H9 (cell line): ENCODE measurements around the gene SYNGAP1. TPM values are rescaled to one million over a fixed set of nuclear protein-coding genes. Genes with fewer than 3 reads are reported as not detected.

Source experiments
- DNase-seq: peaks from one replicate; pipeline ENCODE4 v3.0.0-alpha.2; 2017
- H2AFZ ChIP-seq: one replicate; pipeline ENCODE4 v1.6.1; 2013; ENCODE audit warnings: mild to moderate bottlenecking, low read length, control low read depth, moderate library complexity
- H2AK5ac ChIP-seq: 2 replicates; pipeline ENCODE4 v1.6.1; 2013; ENCODE audit warnings: low read length, control low read depth, mixed read lengths; ENCODE audit not compliant: insufficient read length
- H2BK120ac ChIP-seq: one replicate; pipeline ENCODE4 v1.6.1; 2013; ENCODE audit warnings: low read depth, mild to moderate bottlenecking, low read length, control low read depth, inconsistent platforms; ENCODE audit not compliant: poor library complexity, severe bottlenecking
- H2BK12ac ChIP-seq: 2 replicates; pipeline ENCODE4 v1.6.1; 2013; ENCODE audit warnings: low read length, control low read depth, mixed read lengths, low read depth; ENCODE audit not compliant: insufficient read length
- H2BK15ac ChIP-seq: 2 replicates; pipeline ENCODE4 v1.6.1; 2013; ENCODE audit warnings: low read depth, low read length, control low read depth
- H2BK20ac ChIP-seq: one replicate; pipeline ENCODE4 v1.6.1; 2013; ENCODE audit warnings: low read depth, mild to moderate bottlenecking, low read length, control low read depth, inconsistent platforms; ENCODE audit not compliant: poor library complexity, severe bottlenecking
- H2BK5ac ChIP-seq: 2 replicates; pipeline ENCODE4 v1.6.1; 2013; ENCODE audit warnings: low read length, control low read depth, mixed read lengths; ENCODE audit not compliant: insufficient read length
- H3K14ac ChIP-seq: 2 replicates; pipeline ENCODE4 v1.6.1; 2013; ENCODE audit warnings: low read length, control low read depth; ENCODE audit not compliant: insufficient read depth
- H3K18ac ChIP-seq: 2 replicates; pipeline ENCODE4 v1.6.1; 2013; ENCODE audit warnings: low read depth, mild to moderate bottlenecking, mixed read lengths, low read length, control low read depth; ENCODE audit not compliant: insufficient read length
- H3K23ac ChIP-seq: 2 replicates; pipeline ENCODE4 v1.6.1; 2013; ENCODE audit warnings: low read length, control low read depth, mixed read lengths, low read depth; ENCODE audit not compliant: insufficient read length
- H3K23me2 ChIP-seq: 2 replicates; pipeline ENCODE4 v1.6.1; 2013; ENCODE audit warnings: low read depth, mild to moderate bottlenecking, mixed read lengths, low read length, control low read depth; ENCODE audit not compliant: insufficient read length, poor library complexity, severe bottlenecking
- H3K27ac ChIP-seq: 2 replicates; pipeline ENCODE4 v1.5.1; 2013; ENCODE audit warnings: low read length, control low read depth, mixed read lengths, low read depth; ENCODE audit not compliant: insufficient read length
- H3K27me3 ChIP-seq: 2 replicates; pipeline ENCODE4 v1.6.1; 2013; ENCODE audit warnings: low read length, control low read depth, inconsistent platforms; ENCODE audit not compliant: insufficient read depth
- H3K4ac ChIP-seq: 2 replicates; pipeline ENCODE4 v1.6.1; 2013; ENCODE audit warnings: low read depth, mild to moderate bottlenecking, control low read depth, inconsistent platforms, low read length, moderate library complexity
- H3K4me1 ChIP-seq: 2 replicates; pipeline ENCODE4 v1.6.1; 2013; ENCODE audit warnings: low read length, control low read depth, inconsistent platforms; ENCODE audit not compliant: insufficient read depth
- H3K4me2 ChIP-seq: 2 replicates; pipeline ENCODE4 v1.6.1; 2013; ENCODE audit warnings: low read length, control low read depth, mixed read lengths; ENCODE audit not compliant: insufficient read length, insufficient read depth
- H3K56ac ChIP-seq: 2 replicates; pipeline ENCODE4 v1.6.1; 2013; ENCODE audit warnings: low read depth, mild to moderate bottlenecking, mixed read lengths, low read length, control low read depth; ENCODE audit not compliant: insufficient read length
- H3K79me1 ChIP-seq: 2 replicates; pipeline ENCODE4 v1.6.1; 2013; ENCODE audit warnings: low read depth, mild to moderate bottlenecking, moderate library complexity, low read length, control low read depth, inconsistent platforms; ENCODE audit not compliant: insufficient read depth, poor library complexity, severe bottlenecking
- H3K79me2 ChIP-seq: 2 replicates; pipeline ENCODE4 v1.6.1; 2013; ENCODE audit warnings: low read length, control low read depth, inconsistent platforms; ENCODE audit not compliant: insufficient read depth
- H3K9ac ChIP-seq: 2 replicates; pipeline ENCODE4 v1.6.1; 2013; ENCODE audit warnings: low read length, control low read depth, mixed read lengths; ENCODE audit not compliant: insufficient read length; ENCODE audit errors: extremely low read depth
- H3K9me3 ChIP-seq: one replicate; pipeline ENCODE4 v1.6.1; 2013; ENCODE audit warnings: low read depth, low read length, inconsistent platforms; ENCODE audit not compliant: control insufficient read depth
- H3T11ph ChIP-seq: one replicate; pipeline ENCODE4 v1.6.1; 2013; ENCODE audit warnings: mild to moderate bottlenecking, low read length, control low read depth, inconsistent platforms
- H4K20me1 ChIP-seq: one replicate; pipeline ENCODE4 v1.6.1; 2013; ENCODE audit not compliant: control insufficient read depth, insufficient read length, insufficient read depth
- H4K5ac ChIP-seq: 2 replicates; pipeline ENCODE4 v1.6.1; 2013; ENCODE audit warnings: low read depth, mild to moderate bottlenecking, mixed read lengths, low read length, control low read depth; ENCODE audit not compliant: insufficient read length
- H4K8ac ChIP-seq: replicated peaks from 2 replicates; pipeline ENCODE4 v1.6.1; 2013; ENCODE audit warnings: low read length, control low read depth, mixed read lengths, low read depth; ENCODE audit not compliant: insufficient read length
- H4K91ac ChIP-seq: 2 replicates; pipeline ENCODE4 v1.6.1; 2013; ENCODE audit warnings: low read depth, mild to moderate bottlenecking, moderate library complexity, mixed read lengths, low read length, control low read depth; ENCODE audit not compliant: insufficient read length
- H3K27ac Mint-ChIP-seq, 3 experiments: 2 replicates in 2 of 3; 3 replicates in 1 of 3; pipeline ENCODE4 v1.8.0; 2020 to 2021; ENCODE audit warnings: mixed read lengths in 3 of 3, mild to moderate bottlenecking in 1 of 3, moderate library complexity in 1 of 3
- H3K27me3 Mint-ChIP-seq: 2 replicates; pipeline ENCODE4 v1.8.0; 2021; ENCODE audit warnings: low read depth, mild to moderate bottlenecking, moderate library complexity, mixed read lengths
- H3K36me3 Mint-ChIP-seq, 3 experiments: 2 replicates in 2 of 3; 3 replicates in 1 of 3; pipeline ENCODE4 v1.8.0; 2020 to 2021; ENCODE audit warnings: low read depth in 3 of 3, mixed read lengths in 3 of 3; ENCODE audit not compliant: insufficient read depth in 1 of 3
- H3K4me1 Mint-ChIP-seq, 2 experiments: 2 replicates each; pipeline ENCODE4 v1.8.0; 2020; ENCODE audit warnings: mixed read lengths in 2 of 2
- H3K4me3 Mint-ChIP-seq, 2 experiments: 2 replicates in 1 of 2; 3 replicates in 1 of 2; pipeline ENCODE4 v1.8.0; 2020 to 2021; ENCODE audit warnings: mild to moderate bottlenecking in 2 of 2, mixed read lengths in 2 of 2, moderate library complexity in 1 of 2
- H3K9me3 Mint-ChIP-seq, 2 experiments: 2 replicates in 1 of 2; 3 replicates in 1 of 2; pipeline ENCODE4 v1.8.0; 2020; ENCODE audit warnings: mild to moderate bottlenecking in 2 of 2, mixed read lengths in 2 of 2, moderate library complexity in 1 of 2
- CTCF ChIP-seq: fragments of 200-600 bp; sonication (generic); conservative IDR thresholded peaks from 3 replicates; pipeline ENCODE4 v1.8.0; 2021; ENCODE audit warnings: antibody characterized with exemption, mild to moderate bottlenecking
- WGBS: extraction: QIAGEN DNeasy Blood & Tissue Kit; methylation state at CpG from one replicate; pipeline ENCODE4 v1.1.7; 2013; ENCODE audit warnings: missing lambda C conversion rate, low lambda C conversion rate, mixed read lengths; ENCODE audit not compliant: insufficient read length; ENCODE audit errors: extremely low coverage; 5-methylcytosine and 5-hydroxymethylcytosine counted together
- total RNA-seq: library from RNA; stranded (reverse); gene quantifications from 2 replicates; pipeline ENCODE4 v1.2.1, GENCODE V29; 2021

SYNGAP1 gene
- total RNA-seq, 1 experiment from 2014 or later: 121 TPM

DNA sequence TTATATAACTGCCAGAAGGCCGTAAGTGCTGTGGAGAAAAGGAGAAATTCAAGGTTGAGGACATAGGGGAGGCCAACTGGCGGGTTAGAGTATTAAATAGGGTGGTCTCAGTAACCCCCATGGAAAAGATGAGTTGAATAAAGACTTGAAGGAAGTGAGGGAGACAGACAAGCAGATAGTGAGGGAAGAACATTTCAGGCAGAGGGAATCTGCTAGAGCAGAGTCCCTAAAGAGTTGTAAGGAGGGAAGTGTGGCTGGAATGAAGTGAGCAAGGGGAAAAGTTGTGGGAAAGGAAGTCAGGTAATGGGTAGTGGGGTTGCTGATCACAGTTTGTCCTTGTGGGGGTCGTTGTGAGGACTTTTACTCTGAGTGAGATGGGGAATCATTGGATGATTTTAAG, 26.9 kb upstream of the SYNGAP1 start:
- no CpG with 5 or more reads among the region's 3 CpGs for WGBS
- H4K5ac ChIP-seq: no peak overlapping the region
- H4K20me1 ChIP-seq: no peaks in the 10 kb centered on the region
- no peak overlapping the region for H3K23ac ChIP-seq
- no peaks in the 10 kb centered on the region for H3K27me3 Mint-ChIP-seq
- H3K79me2 ChIP-seq: peaks cover 39% of the 10 kb centered on the region
- no peak overlapping the region for H3K14ac ChIP-seq
- peak overlapping the region in 1 of 3 experiments; percentile 77; a peak in 4 of 7 replicates for H3K27ac Mint-ChIP-seq
- no peak overlapping the region for H2BK5ac ChIP-seq
- no peak overlapping the region for H2BK12ac ChIP-seq
- peak overlapping the region; percentile 94 for H3K4me3 Mint-ChIP-seq
- H3K36me3 Mint-ChIP-seq: peaks cover 13 to 22% (median 19%) of the 10 kb centered on the region in 3 experiments; a peak in 6 of 7 replicates
- no peak overlapping the region for H4K8ac ChIP-seq
- H4K91ac ChIP-seq: no peak overlapping the region
- H3K9me3 ChIP-seq: no peaks in the 10 kb centered on the region
- no peak overlapping the region for H2BK15ac ChIP-seq
- H3K4me1 ChIP-seq: peaks cover 2% of the 10 kb centered on the region; the same call in 1 of the 2 replicates
- no peak overlapping the region for H3K4ac ChIP-seq
- H3K56ac ChIP-seq: no peak overlapping the region
- peaks cover 8% of the 10 kb centered on the region for H3K79me1 ChIP-seq
- H3K23me2 ChIP-seq: peaks cover 10% of the 10 kb centered on the region
- no peak overlapping the region for H3K18ac ChIP-seq
- H3K27me3 ChIP-seq: no peaks in the 10 kb centered on the region
- H2BK120ac ChIP-seq: no peak overlapping the region
- H3K4me2 ChIP-seq: peak overlapping the region; percentile 88
- no peak overlapping the region for H2BK20ac ChIP-seq
- H3K9ac ChIP-seq: peak overlapping the region; percentile 84
- H3K27ac ChIP-seq: no peak overlapping the region
- no peaks in the 10 kb centered on the region for H3K9me3 Mint-ChIP-seq
- TF ChIP-seq CTCF: no peak
- H2AFZ ChIP-seq: no peak overlapping the region
- no peak for DNase-seq
- no peak overlapping the region for H2AK5ac ChIP-seq
- peaks cover 34 to 36% of the 10 kb centered on the region in 2 experiments for H3K4me1 Mint-ChIP-seq
- H3T11ph ChIP-seq: no peak overlapping the region
